Brain microvascular endothelial cell (primary cell): Measurements from ENCODE around the gene ROMO1.
A peak's percentile ranks its signal among the peaks of the same experiment; 100 is the strongest.

Experiments
- DNase-seq: peaks from one replicate; pipeline ENCODE4 v3.0.0-alpha.2; 2020
- H3K27ac ChIP-seq: fragments of 250-450 bp; sonication (Bioruptor Pico); 2 replicates; pipeline ENCODE4 v1.5.1; 2020; ENCODE audit warnings: mild to moderate bottlenecking, moderate library complexity
- H3K27me3 ChIP-seq: fragments of 250-450 bp; sonication (Bioruptor Pico); replicated peaks from 2 replicates; pipeline ENCODE4 v1.5.1; 2020; ENCODE audit warnings: mild to moderate bottlenecking
- H3K36me3 ChIP-seq: fragments of 250-450 bp; sonication (Bioruptor Pico); replicated peaks from 2 replicates; pipeline ENCODE4 v1.5.1; 2020; ENCODE audit warnings: mild to moderate bottlenecking
- H3K4me3 ChIP-seq: 2 replicates; pipeline ENCODE4 v1.5.1; 2011; ENCODE audit warnings: low read depth, mild to moderate bottlenecking, control low read depth, low read length, moderate library complexity
- CTCF ChIP-seq: IDR thresholded peaks from 2 replicates; pipeline ENCODE4 v1.5.1; 2011; ENCODE audit warnings: low read depth, mild to moderate bottlenecking, moderate library complexity, low read length, control low read depth, inconsistent platforms; ENCODE audit errors: missing control alignments
- in situ Hi-C: cut with HindIII; loops from 2 replicates; pipeline ENCODE4 v1.10.0; 2017; ENCODE audit warnings: low sequenced_read_pairs, low pct_ligation_motif_present

ROMO1 gene

GRCh38 chr20:35698298-35699126 lies 693 bp upstream of the ROMO1 start:
- TF ChIP-seq CTCF, result no peak
- no peaks in the 10 kb centered on the region for H3K27me3 ChIP-seq
- in situ Hi-C loops, result no loop called here
- H3K4me3 ChIP-seq, result peak overlapping the region; percentile 99
- peak overlapping the region; percentile 61 for H3K27ac ChIP-seq
- peaks cover 28% of the 10 kb centered on the region for H3K36me3 ChIP-seq
- DNase-seq, result no peak

GRCh38 chr20:35699957-35700624 lies 886 bp downstream of the ROMO1 start:
- H3K27me3 ChIP-seq, result no peaks in the 10 kb centered on the region
- H3K36me3 ChIP-seq, result peaks cover 41% of the 10 kb centered on the region
- H3K4me3 ChIP-seq, result peak overlapping the region; percentile 99
- TF ChIP-seq CTCF, result no peak
- H3K27ac ChIP-seq, result peak overlapping the region; percentile 61
- in situ Hi-C loops, result no loop called here
- DNase-seq, result no peak

- H3K4me3 ChIP-seq, result peak overlapping the region; percentile 99
- peaks cover 44% of the 10 kb centered on the region for H3K36me3 ChIP-seq
- in situ Hi-C loops, result no loop called here
- H3K27me3 ChIP-seq, result no peaks in the 10 kb centered on the region
- TF ChIP-seq CTCF, result no peak
- H3K27ac ChIP-seq, result no peak overlapping the region
- no peak for DNase-seq
These were observed 1.5 kb downstream of the ROMO1 start for GRCh38 chr20:35700625-35701148.

- in situ Hi-C loops, result no loop called here
- Histone ChIP-seq H3K27ac (no peak overlapping the region), H3K4me3 (no peak overlapping the region), H3K27me3 (no peaks in the 10 kb centered on the region), H3K36me3 (peaks cover 55% of the 10 kb centered on the region)
- no peak for TF ChIP-seq CTCF
- no peak for DNase-seq
These were observed 3.0 kb downstream of the ROMO1 start for GRCh38 chr20:35702051-35702823.

GRCh38 chr20:35702824-35703695 lies 3.9 kb downstream of the ROMO1 start:
- Histone ChIP-seq H3K27me3 (no peaks in the 10 kb centered on the region), H3K4me3 (no peak overlapping the region), H3K36me3 (peaks cover 57% of the 10 kb centered on the region), H3K27ac (no peak overlapping the region)
- no peak for TF ChIP-seq CTCF
- DNase-seq, result no peak
- in situ Hi-C loops, result no loop called here
